NCI-H2107 (cell line): ENCODE measurements around the gene ANKRD44.

Experiments
- DNase-seq: peaks from one replicate; lab custom pipeline; 2025; lab: John Stamatoyannopoulos, UW

Gene ANKRD44

GRCh38 chr2:197237291-197238042, 73.1 kb downstream of the ANKRD44 start:
- no peak for DNase-seq

DNA sequence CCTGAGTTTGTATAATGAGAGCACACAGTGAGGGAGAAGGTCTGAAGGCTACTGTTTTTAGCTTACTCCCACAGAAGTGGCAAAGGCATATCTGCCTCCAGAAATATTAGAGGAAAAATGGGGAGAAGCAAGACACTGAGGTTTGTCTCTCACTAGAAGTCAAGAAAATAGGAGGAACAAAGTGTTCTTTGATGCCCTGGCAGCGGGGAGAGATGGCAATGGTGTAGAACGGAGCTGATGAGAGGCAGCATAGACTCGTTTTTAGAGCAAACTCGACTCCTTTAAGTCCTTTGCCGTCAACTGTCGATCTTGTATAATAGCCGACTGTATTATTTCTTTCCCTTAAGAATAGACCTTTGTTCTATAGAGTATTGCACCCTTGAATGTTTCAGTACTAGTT, 73.8 kb downstream of the ANKRD44 start:
- DNase-seq = no peak

- DNase-seq = no peak
These were observed 74.4 kb downstream of the ANKRD44 start for GRCh38 chr2:197236159-197236558.

DNA sequence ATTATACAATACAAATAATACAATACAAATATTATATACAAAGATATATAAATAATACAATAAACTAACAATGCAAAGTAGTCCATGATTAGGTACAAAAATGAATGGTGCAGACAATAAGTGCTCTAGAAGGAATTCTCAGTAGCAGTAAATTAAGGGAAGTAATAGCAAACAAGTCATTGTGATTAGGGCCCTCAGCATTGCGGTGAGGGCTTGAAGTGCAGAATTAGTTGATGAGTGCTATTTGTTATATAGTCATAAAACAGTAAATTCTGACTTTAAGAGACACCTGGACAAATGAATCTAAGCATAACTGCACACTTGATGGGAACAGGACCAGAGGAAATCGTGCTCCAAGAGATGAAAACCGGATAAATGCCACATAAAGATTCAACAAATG, 74.9 kb downstream of the ANKRD44 start:
- DNase-seq = no peak

GRCh38 chr2:197234671-197235191, 75.8 kb downstream of the ANKRD44 start:
- DNase-seq = no peak

GRCh38 chr2:197233473-197233872, 77.1 kb downstream of the ANKRD44 start:
- DNase-seq = no peak

GRCh38 chr2:197232010-197232409, 78.6 kb downstream of the ANKRD44 start:
- DNase-seq = no peak

- DNase-seq = no peak
These were observed 80.8 kb downstream of the ANKRD44 start for GRCh38 chr2:197229509-197230443.

DNA sequence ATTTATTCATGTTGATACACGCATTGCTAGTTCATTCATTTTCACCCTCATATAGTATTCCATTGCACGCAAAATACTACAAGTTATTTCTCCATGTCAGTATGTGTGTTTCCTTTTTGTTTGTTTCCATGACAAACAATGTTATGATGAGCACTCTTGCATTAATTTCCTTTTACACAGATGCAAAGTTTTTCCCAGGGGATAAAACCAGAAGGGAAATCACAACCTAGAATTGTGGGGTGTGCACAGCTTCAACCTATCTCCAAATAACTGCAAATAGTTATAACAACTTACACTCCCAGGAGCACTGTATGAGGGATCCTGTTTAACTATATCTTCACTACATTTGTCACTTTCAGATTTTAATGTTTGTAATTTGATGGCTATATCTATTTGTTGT, 87.1 kb downstream of the ANKRD44 start:
- no peak for DNase-seq

- DNase-seq = no peak
These were observed 90.9 kb downstream of the ANKRD44 start for GRCh38 chr2:197219636-197220035.

DNA sequence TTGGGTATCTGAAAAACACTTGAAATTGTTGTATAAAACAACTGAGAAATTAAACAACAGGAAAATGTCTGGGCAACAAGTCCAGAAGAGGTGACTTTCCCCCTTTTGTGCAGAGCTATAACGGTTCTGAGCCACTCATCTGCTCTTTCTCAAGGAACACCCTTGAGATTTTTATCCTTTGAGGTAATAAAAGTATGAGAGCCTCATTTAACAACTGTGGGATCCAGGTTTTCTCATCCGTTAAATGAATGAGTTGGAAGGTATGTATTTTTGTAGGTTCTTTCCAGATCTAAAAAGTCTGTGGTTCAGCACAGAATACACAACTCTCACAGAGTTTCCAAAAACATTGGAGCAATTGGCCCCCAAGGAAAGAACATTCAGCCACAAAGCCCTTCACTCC, 93.0 kb downstream of the ANKRD44 start:
- DNase-seq = no peak

GRCh38 chr2:197216361-197216979, 94.1 kb downstream of the ANKRD44 start:
- no peak for DNase-seq

GRCh38 chr2:197215748-197216360, 94.7 kb downstream of the ANKRD44 start:
- DNase-seq = no peak

DNA sequence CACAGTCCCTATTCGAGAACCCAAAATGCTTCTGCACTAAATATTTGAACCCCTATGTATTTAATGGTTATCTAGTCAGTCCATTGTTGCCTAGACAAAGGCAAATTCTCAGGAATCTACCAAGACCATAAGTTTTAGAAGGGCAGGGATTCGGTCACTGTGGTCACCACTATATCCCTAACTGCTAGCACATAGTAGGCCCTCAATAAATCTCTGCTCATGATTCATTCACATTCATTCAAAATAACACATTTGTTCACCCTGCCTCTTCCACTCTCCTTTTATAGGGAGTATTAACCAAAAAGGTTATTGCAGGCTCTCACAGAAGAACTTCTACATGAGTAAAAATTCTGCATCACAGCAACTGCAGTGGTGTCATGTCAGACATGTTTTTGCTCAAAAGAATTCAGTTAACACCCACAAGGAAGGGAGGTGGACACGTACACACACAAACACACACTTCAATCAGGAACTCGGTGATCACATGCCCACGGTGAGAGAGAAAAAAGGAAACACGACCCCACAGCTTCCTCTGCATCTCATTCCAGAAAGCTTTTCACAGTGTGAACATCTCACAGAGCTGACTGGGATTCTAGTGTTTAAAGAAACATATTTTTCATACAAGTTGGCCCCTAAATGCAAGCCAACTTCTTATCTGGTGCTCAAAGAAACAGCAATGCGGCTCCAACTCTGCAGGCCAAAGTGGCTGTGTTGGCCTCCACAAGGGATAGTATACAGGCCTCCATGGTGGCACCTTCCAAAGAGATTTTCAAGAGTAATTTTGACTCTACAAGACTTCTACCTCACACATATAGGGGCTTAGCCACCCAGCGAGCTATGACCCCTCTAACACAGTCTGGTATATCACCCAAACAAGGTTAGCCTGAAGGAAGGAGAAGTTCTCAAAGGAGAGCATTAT, 98.0 kb downstream of the ANKRD44 start:
- DNase-seq = no peak

DNA sequence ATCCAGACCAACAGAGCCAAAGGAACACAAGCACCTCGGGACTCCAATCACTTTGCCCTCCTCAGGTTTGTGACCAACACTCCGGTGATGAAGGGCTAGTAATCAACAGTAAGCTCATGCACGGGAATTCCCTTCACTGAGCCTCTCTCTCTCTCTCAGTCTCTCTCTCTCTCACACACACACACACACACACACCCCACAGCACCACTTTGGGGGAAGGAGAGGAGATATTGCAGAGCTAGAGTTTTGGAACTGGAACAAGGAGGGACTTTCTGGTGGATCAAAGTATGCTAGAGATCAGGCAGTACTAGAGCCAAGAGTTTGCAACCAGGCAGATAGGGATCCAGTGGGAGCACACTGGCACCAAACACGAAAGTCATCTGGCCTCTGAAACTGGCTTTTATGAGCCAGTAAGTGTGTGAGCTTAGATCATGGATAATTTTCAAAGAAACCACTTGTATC, 98.7 kb downstream of the ANKRD44 start:
- DNase-seq = no peak

DNA sequence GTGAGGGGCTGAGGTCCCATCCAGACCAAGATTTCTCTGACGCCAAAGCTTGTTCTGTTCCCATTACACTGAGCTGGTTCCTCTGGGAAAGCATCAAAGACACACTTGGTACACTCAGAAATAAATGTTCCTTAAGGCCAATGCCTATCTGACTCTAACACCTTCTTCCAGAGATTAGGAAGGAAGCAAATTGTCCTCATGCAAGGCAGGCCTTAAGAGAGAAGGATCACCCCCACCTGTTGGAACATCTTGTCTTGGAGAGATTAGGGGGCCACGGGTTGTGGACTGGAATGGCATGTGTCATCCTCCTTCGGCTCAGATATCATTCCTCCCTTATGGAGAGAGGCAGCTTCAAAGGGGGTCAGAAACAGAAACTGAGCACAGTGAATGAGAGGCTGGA, 100.2 kb downstream of the ANKRD44 start:
- DNase-seq = no peak

DNA sequence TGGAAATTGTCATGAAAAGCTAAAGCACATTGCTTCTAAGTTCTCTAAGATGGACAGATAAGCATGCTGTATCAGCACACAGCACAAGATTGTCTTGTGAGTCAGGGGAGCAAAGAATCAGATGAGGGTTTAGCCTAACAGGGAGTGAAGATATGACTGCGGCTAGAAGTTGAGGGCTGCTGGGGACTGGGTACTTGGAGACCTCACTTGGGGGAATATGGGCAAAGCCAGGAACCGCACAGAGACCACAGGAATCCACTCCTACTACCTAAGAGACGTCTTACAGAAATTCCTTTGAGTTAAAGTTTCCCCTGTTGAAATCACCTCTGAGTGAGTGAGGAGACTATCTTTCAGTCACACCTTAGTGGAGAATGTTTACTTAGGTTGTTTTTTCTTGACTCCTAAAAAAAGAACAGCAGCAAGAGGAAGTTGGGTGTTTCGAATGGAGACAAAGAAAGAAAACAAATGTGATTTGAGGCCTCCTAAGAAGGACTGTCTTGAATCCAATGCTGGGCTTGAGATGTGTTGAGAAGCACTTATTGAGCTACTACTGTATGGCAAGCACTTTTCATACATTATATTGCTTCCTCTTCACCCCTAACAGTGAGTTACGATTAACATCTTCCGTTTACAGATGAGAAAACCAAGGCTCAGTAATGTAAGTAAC, 100.7 kb downstream of the ANKRD44 start:
- DNase-seq = no peak

- DNase-seq = no peak
These were observed 101.3 kb downstream of the ANKRD44 start for GRCh38 chr2:197209246-197209645.

DNA sequence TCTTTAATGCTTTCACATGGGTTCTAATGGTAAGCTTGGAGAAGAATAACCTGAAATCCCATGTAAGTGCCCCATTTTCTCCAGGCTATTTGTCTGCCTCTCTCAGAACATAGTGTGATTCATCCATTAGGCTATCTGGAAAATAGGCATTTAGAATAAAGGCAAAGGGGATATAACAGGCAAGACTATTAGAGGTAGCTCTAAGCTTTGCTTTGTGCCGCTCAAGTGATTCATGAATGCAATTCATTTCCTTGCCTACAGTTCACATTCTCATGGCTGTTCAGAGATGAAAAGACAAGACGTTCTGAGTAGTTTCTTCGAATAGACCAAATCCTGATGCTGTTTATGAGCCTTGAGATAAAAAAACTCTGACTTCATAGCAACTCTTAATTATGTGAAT, 101.7 kb downstream of the ANKRD44 start:
- DNase-seq = no peak

DNA sequence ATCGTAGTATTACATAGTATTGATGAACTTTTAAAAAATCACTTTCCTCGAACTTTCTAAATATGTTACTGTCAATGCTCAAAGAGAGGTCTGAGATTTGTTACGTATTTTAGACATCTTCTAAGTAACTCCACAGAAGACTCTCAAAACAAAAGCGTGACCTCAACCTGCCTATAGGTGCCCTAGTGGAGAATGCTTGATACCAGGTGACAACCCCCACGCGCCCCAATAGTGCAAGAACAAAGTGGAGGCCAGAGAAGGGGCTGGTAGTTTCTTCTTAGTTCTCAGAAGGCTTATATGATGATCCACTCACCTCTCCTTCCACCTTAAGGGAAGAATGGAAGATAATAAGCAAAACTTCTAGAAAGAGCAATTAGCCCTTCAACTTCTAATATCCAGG, 102.6 kb downstream of the ANKRD44 start:
- DNase-seq = no peak
